Measurements from ENCODE around the gene LHX5. TPM values are rescaled to one million over a fixed set of nuclear protein-coding genes. Genes with fewer than 3 reads are reported as not detected.

The LHX5 gene
- total RNA-seq, 4 donors from 2014 or later = not detected

GRCh38 chr12:113456761-113457160 lies 14.9 kb downstream of the LHX5 start:
- H3K27ac ChIP-seq = no peak overlapping the region
- DNase-seq = no peak
- in situ Hi-C loops (cut with MboI; ENCODE audit: low pct_ligation_motif_present in 1 of 4, low pct_unique_long_range_greater_than_20kb in 1 of 4, low sequenced_read_pairs in 3 of 4) (loop anchor here in 2 of 4 donors (25.0 kb wide), 1 partner anchor 456 kb away; no protein-coding TSS in a partner anchor), intact Hi-C loops (cut with DNase I; ENCODE audit: low total_unique reads) (no loop called here)
- H3K27me3 ChIP-seq = peaks cover 67% of the 10 kb centered on the region
- H3K36me3 ChIP-seq = no peaks in the 10 kb centered on the region
- WGBS, 2 donors (ENCODE audit: low coverage in 1 of 2) = 65 to 70% methylated on average over 2 to 4 of the region's 4 CpGs
- no peaks in the 10 kb centered on the region for H3K4me1 ChIP-seq
- TF ChIP-seq POLR2AphosphoS5 (IDR thresholded peaks at IDR 0.05) (no peak), EP300 (IDR thresholded peaks at IDR 0.05; ENCODE audit: low read depth) (no peak), POLR2A (IDR thresholded peaks at IDR 0.05) (no peak), CTCF (IDR thresholded peaks at IDR 0.05) (no peak)
- no peaks in the 10 kb centered on the region for H3K9me3 ChIP-seq
- no peak overlapping the region for H3K4me3 ChIP-seq

GRCh38 chr12:113456199-113456598 lies 15.5 kb downstream of the LHX5 start:
- WGBS, 2 donors (ENCODE audit: low coverage in 1 of 2) = 79 to 83% methylated on average over 1 to 2 of the region's 2 CpGs
- Histone ChIP-seq H3K27ac (no peak overlapping the region), H3K27me3 (peaks cover 61% of the 10 kb centered on the region), H3K4me3 (no peak overlapping the region), H3K4me1 (no peaks in the 10 kb centered on the region), H3K9me3 (no peaks in the 10 kb centered on the region), H3K36me3 (no peaks in the 10 kb centered on the region)
- no peak for DNase-seq
- intact Hi-C loops (cut with DNase I; ENCODE audit: low total_unique reads) (no loop called here), in situ Hi-C loops (cut with MboI; ENCODE audit: low pct_ligation_motif_present in 1 of 4, low pct_unique_long_range_greater_than_20kb in 1 of 4, low sequenced_read_pairs in 3 of 4) (loop anchor here in 2 of 4 donors (25.0 kb wide), 1 partner anchor 456 kb away; no protein-coding TSS in a partner anchor)
- TF ChIP-seq CTCF (IDR thresholded peaks at IDR 0.05) (no peak), EP300 (IDR thresholded peaks at IDR 0.05; ENCODE audit: low read depth) (no peak), POLR2AphosphoS5 (IDR thresholded peaks at IDR 0.05) (no peak), POLR2A (IDR thresholded peaks at IDR 0.05) (no peak)

GRCh38 chr12:113453330-113453729 lies 18.3 kb downstream of the LHX5 start:
- intact Hi-C loops (cut with DNase I; ENCODE audit: low total_unique reads) = no loop called here
- in situ Hi-C loops (cut with MboI; ENCODE audit: low pct_ligation_motif_present in 1 of 4, low pct_unique_long_range_greater_than_20kb in 1 of 4, low sequenced_read_pairs in 3 of 4) = loop anchor here in 2 of 4 donors (25.0 kb wide), 1 partner anchor 459 kb away; no protein-coding TSS in a partner anchor
- no peak for DNase-seq
- Histone ChIP-seq H3K9me3 (no peaks in the 10 kb centered on the region), H3K4me3 (no peak overlapping the region), H3K27ac (no peak overlapping the region), H3K36me3 (no peaks in the 10 kb centered on the region), H3K4me1 (no peaks in the 10 kb centered on the region), H3K27me3 (peaks cover 42% of the 10 kb centered on the region)
- WGBS, 2 donors (ENCODE audit: low coverage in 1 of 2) = 0 to 37% methylated on average over 1 to 6 of the region's 6 CpGs
- TF ChIP-seq CTCF (IDR thresholded peaks at IDR 0.05) = no peak
- no peak for TF ChIP-seq EP300 (IDR thresholded peaks at IDR 0.05; ENCODE audit: low read depth)
- TF ChIP-seq POLR2AphosphoS5 (IDR thresholded peaks at IDR 0.05) = no peak
- TF ChIP-seq POLR2A (IDR thresholded peaks at IDR 0.05) = no peak

- WGBS, 2 donors (ENCODE audit: low coverage in 1 of 2) = 100% methylated on average over 2 of the region's 2 CpGs; no CpG with 5 or more reads in 1 of the 2 donors
- Histone ChIP-seq H3K4me3 (no peak overlapping the region), H3K27me3 (peaks cover 33% of the 10 kb centered on the region), H3K9me3 (no peaks in the 10 kb centered on the region), H3K27ac (no peak overlapping the region), H3K4me1 (no peaks in the 10 kb centered on the region), H3K36me3 (no peaks in the 10 kb centered on the region)
- TF ChIP-seq POLR2A (IDR thresholded peaks at IDR 0.05) (no peak), EP300 (IDR thresholded peaks at IDR 0.05; ENCODE audit: low read depth) (no peak), POLR2AphosphoS5 (IDR thresholded peaks at IDR 0.05) (no peak), CTCF (IDR thresholded peaks at IDR 0.05) (no peak)
- intact Hi-C loops (cut with DNase I; ENCODE audit: low total_unique reads) = no loop called here
- no peak for DNase-seq
- in situ Hi-C loops (cut with MboI; ENCODE audit: low pct_ligation_motif_present in 1 of 4, low pct_unique_long_range_greater_than_20kb in 1 of 4, low sequenced_read_pairs in 3 of 4) = loop anchor here in 2 of 4 donors (25.0 kb wide), 1 partner anchor 460 kb away; no protein-coding TSS in a partner anchor
Measured at GRCh38 chr12:113452458-113452857, 19.2 kb downstream of the LHX5 start.

Data from transverse colon (tissue), 4 donors.